Subcutaneous abdominal adipose tissue (tissue), 5 donors: ENCODE measurements around the gene C13orf46.
A peak's percentile ranks its signal among the peaks of the same experiment; 100 is the strongest.

Source experiments
- H3K27ac ChIP-seq: one replicate; pipeline ENCODE4 v1.7.0; 2013; ENCODE audit warnings: low read depth, mild to moderate bottlenecking, inconsistent platforms, low read length, moderate library complexity
- H3K27me3 ChIP-seq, 5 donors: one replicate each; pipeline ENCODE4 v1.7.0; 2013; ENCODE audit warnings: low read length in 5 of 5, inconsistent platforms in 1 of 5; ENCODE audit not compliant: control insufficient read depth in 5 of 5, insufficient read depth in 4 of 5
- H3K36me3 ChIP-seq, 5 donors: one replicate each; pipeline ENCODE4 v1.7.0; 2013; ENCODE audit warnings: low read length in 5 of 5; ENCODE audit not compliant: control insufficient read depth in 5 of 5, insufficient read depth in 5 of 5
- H3K4me1 ChIP-seq, 5 donors: one replicate each; pipeline ENCODE4 v1.7.0; 2013; ENCODE audit warnings: low read length in 5 of 5, mild to moderate bottlenecking in 3 of 5, moderate library complexity in 1 of 5; ENCODE audit not compliant: control insufficient read depth in 5 of 5, insufficient read depth in 5 of 5
- H3K4me3 ChIP-seq, 5 donors: one replicate each; pipeline ENCODE4 v1.7.0; 2013; ENCODE audit warnings: low read length in 5 of 5, low read depth in 1 of 5
- H3K9ac ChIP-seq, 5 donors: one replicate each; pipeline ENCODE4 v1.7.0; 2013; ENCODE audit warnings: low read length in 5 of 5, mild to moderate bottlenecking in 4 of 5, moderate library complexity in 3 of 5
- H3K9me3 ChIP-seq, 5 donors: one replicate each; pipeline ENCODE4 v1.7.0; 2013; ENCODE audit warnings: low read length in 5 of 5; ENCODE audit not compliant: control insufficient read depth in 5 of 5
- donor health status: healthy.
- donor health status: healthy.
- donor health status: healthy.
- donor health status: healthy.
- donor health status: healthy.

Gene C13orf46

DNA sequence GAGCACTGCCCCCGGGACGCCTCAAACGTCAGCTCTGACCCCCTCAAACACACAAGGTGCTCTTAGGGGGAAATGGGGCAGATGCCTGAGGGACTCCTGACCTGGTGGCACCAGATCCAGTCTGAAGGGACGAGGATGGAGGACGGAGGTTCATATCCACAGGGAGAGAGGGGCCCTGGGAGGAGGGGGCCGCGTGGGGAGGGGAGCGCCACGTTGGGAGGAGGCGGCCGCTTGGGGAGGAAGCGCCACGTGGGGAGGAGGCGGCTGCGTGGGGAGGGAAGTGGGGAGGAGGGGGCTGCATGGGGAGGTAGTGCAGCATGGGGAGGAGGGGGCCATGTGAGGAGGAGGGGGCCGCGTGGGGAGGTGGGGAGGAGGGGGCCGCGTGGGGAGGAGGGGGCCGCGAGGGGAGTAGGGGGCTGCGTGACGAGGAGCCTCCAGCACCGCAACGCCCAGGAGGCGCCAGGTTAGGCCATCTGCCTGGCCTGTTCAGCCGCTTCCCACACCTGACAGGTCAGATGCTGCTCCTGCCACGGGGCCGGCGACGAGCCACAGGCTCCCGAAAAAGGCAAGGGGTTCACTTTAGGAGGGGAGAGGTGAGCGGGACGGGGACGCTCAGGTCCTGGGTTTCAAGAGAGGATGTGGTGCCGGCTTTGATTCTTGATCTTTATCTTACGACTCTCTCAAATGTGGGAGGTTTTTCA lies 36.7 kb upstream of the C13orf46 start:
- peaks cover 0 to 44% (median 27%) of the 10 kb centered on the region in 5 donors for H3K4me1 ChIP-seq
- no peak overlapping the region for H3K4me3 ChIP-seq
- H3K27ac ChIP-seq: no peak overlapping the region
- no peaks in the 10 kb centered on the region for H3K9me3 ChIP-seq
- H3K27me3 ChIP-seq: no peaks in the 10 kb centered on the region
- H3K9ac ChIP-seq: no peak overlapping the region
- H3K36me3 ChIP-seq: peaks cover 6 to 68% (median 49%) of the 10 kb centered on the region in 5 donors

- H3K4me3 ChIP-seq: no peak overlapping the region
- no peaks in the 10 kb centered on the region for H3K9me3 ChIP-seq
- H3K9ac ChIP-seq: no peak overlapping the region
- no peaks in the 10 kb centered on the region for H3K27me3 ChIP-seq
- H3K36me3 ChIP-seq: peaks cover 6 to 67% (median 43%) of the 10 kb centered on the region in 5 donors
- peaks cover 0 to 42% (median 21%) of the 10 kb centered on the region in 5 donors for H3K4me1 ChIP-seq
- no peak overlapping the region for H3K27ac ChIP-seq
Observed at GRCh38 chr13:114009590-114010400, 35.9 kb upstream of the C13orf46 start.

GRCh38 chr13:114008964-114009589 lies 35.2 kb upstream of the C13orf46 start:
- no peak overlapping the region for H3K27ac ChIP-seq
- H3K4me1 ChIP-seq: peaks cover 0 to 39% (median 14%) of the 10 kb centered on the region in 5 donors
- H3K36me3 ChIP-seq: peaks cover 6 to 60% (median 40%) of the 10 kb centered on the region in 5 donors
- H3K9ac ChIP-seq: no peak overlapping the region
- no peak overlapping the region for H3K4me3 ChIP-seq
- H3K9me3 ChIP-seq: no peaks in the 10 kb centered on the region
- no peaks in the 10 kb centered on the region for H3K27me3 ChIP-seq

DNA sequence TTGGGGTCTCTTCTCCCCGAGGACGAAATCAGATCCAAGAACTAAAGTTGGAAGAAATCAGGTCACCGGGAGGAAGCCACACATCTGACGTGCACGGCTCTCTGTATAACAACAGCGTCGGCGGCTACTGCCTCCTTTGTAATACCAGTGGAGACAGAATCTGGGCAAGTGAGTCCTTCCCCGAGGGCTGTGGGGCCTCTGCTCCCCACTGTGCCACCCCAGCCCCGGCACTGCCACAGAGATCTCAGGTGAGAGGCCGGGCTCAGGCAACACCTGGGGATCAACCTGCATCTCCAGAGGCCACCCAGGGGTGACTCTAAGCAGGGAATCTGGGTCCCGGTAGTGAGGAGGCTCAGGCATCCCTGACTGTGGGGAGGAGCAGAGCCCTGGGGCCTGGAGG lies 33.7 kb upstream of the C13orf46 start:
- Histone ChIP-seq H3K4me3 (no peak overlapping the region), H3K4me1 (peaks cover 0 to 29% (median 6%) of the 10 kb centered on the region in 5 donors), H3K27me3 (no peaks in the 10 kb centered on the region), H3K27ac (no peak overlapping the region), H3K9me3 (no peaks in the 10 kb centered on the region), H3K9ac (no peak overlapping the region), H3K36me3 (peaks cover 0 to 61% (median 42%) of the 10 kb centered on the region in 5 donors)

- no peak overlapping the region for H3K9ac ChIP-seq
Observed at GRCh38 chr13:114005206-114005724, 31.4 kb upstream of the C13orf46 start.

DNA sequence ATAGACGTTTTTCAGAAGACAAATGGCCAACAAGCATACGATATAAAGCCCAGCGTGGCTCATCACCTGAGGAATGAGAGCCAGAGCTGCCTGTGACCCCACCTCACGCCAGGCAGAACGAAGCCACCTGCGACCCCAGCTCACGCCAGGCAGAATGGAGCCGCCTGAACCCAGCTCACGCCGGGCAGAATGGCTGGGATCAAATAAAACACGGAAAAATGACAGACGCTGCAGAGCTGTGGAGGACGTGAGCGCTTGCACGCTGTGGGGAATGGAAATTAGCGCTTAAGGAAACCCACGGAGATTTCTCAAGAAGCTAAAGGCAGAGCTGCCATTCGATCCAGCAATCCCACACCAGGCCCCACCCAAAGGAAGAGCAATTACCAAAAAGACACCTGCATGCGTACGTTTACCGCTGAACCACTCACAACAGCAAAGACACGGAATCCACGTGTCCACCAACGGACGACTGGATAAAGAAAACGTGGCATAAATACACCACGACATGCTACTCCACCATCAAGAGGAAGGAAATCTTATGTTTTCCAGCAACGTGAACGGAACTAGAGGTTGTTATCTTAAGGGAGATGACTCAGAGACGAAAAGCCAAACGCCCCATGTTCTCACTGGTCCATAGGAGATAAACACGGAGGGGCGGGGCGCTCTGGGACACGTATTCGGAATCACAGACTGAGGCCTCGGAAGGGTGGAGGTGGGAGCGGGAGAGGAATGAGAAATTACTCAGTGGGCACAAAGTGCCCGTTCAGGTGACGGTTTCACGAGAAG lies 30.7 kb upstream of the C13orf46 start:
- H3K27ac ChIP-seq: peak overlapping the region; percentile 77
- H3K9me3 ChIP-seq: no peaks in the 10 kb centered on the region
- H3K36me3 ChIP-seq: peaks cover 0 to 59% (median 33%) of the 10 kb centered on the region in 5 donors
- H3K9ac ChIP-seq: no peak overlapping the region
- H3K4me3 ChIP-seq: no peak overlapping the region
- peaks cover 0 to 25% (median 5%) of the 10 kb centered on the region in 5 donors for H3K4me1 ChIP-seq
- H3K27me3 ChIP-seq: no peaks in the 10 kb centered on the region

More at GRCh38 chr13:114005206-114005724, 31.4 kb upstream of the C13orf46 start:
- Histone ChIP-seq H3K9me3 (no peaks in the 10 kb centered on the region), H3K27ac (peak overlapping the region; percentile 77), H3K36me3 (peaks cover 0 to 63% (median 37%) of the 10 kb centered on the region in 5 donors), H3K4me3 (no peak overlapping the region), H3K27me3 (no peaks in the 10 kb centered on the region), H3K4me1 (peaks cover 0 to 22% (median 5%) of the 10 kb centered on the region in 5 donors)

GRCh38 chr13:114002771-114003321 lies 29.0 kb upstream of the C13orf46 start:
- peaks cover 0 to 65% (median 27%) of the 10 kb centered on the region in 5 donors for H3K36me3 ChIP-seq
- H3K27me3 ChIP-seq: no peaks in the 10 kb centered on the region
- no peak overlapping the region for H3K27ac ChIP-seq
- peaks cover 4 to 41% (median 16%) of the 10 kb centered on the region in 5 donors for H3K4me1 ChIP-seq
- H3K9me3 ChIP-seq: no peaks in the 10 kb centered on the region
- H3K9ac ChIP-seq: no peak overlapping the region
- no peak overlapping the region for H3K4me3 ChIP-seq

DNA sequence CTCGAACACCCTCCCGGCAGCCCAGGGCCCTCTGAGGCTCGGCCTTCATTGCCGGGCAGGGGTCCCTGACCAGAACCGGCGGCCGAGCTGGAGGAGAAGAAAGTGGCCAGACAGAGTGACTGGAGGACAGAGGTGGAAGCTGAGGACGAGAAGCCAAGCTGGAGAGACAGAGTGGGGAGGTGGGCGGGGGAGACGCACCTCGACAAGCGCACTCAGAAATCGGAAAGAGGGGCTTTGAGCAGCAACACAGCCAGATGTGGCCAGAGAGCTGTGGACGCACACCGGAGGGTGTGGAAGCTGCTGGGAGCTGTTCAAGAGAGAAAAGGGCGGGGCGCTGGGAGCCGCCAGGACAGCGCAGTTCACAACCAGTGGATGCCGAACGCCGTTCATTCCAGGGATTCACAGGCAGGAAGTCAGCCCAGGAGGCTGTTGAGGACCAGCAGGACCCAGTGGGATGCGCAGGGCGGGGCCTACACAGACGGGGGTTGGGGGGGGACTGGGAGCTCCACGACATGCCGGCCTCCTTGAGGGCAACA lies 28.2 kb upstream of the C13orf46 start:
- Histone ChIP-seq H3K9me3 (no peaks in the 10 kb centered on the region), H3K36me3 (peaks cover 0 to 64% (median 27%) of the 10 kb centered on the region in 5 donors), H3K4me3 (no peak overlapping the region), H3K4me1 (peaks cover 5 to 42% (median 19%) of the 10 kb centered on the region in 5 donors), H3K9ac (no peak overlapping the region), H3K27ac (no peak overlapping the region), H3K27me3 (no peaks in the 10 kb centered on the region)
